Naive B cell (primary cell): ENCODE measurements around the gene CCDC13. TPM values are rescaled to one million over a fixed set of nuclear protein-coding genes. Genes with fewer than 3 reads are reported as not detected.
A peak's percentile ranks its signal among the peaks of the same experiment; 100 is the strongest.

Source experiments
- ATAC-seq, 2 donors: fragments of 150-1000 bp; cut with Tn5 transposase; 2 replicates each; pipeline ENCODE4 v1.10.0; 2021; ENCODE audit warnings: low read depth in 2 of 2, mild to moderate bottlenecking in 2 of 2, moderate library complexity in 2 of 2
- DNase-seq: peaks from one replicate; pipeline ENCODE4 v3.0.0; 2022
- H3K27ac Mint-ChIP-seq, 6 donors: one replicate each; pipeline ENCODE4 v1.8.0; 2020 to 2022; ENCODE audit warnings: mild to moderate bottlenecking in 6 of 6, mixed read lengths in 6 of 6, moderate library complexity in 5 of 6, inconsistent platforms in 2 of 6
- H3K27me3 Mint-ChIP-seq, 3 donors: one replicate each; pipeline ENCODE4 v1.8.0; 2021 to 2022; ENCODE audit warnings: mixed read lengths in 3 of 3, mild to moderate bottlenecking in 1 of 3
- H3K36me3 Mint-ChIP-seq, 2 donors: one replicate each; pipeline ENCODE4 v1.8.0; 2020 to 2022; ENCODE audit warnings: mixed read lengths in 2 of 2, inconsistent platforms in 1 of 2, mild to moderate bottlenecking in 1 of 2
- H3K4me1 Mint-ChIP-seq, 3 donors: one replicate each; pipeline ENCODE4 v1.8.0; 2020 to 2022; ENCODE audit warnings: mixed read lengths in 3 of 3, inconsistent platforms in 1 of 3, mild to moderate bottlenecking in 1 of 3, moderate library complexity in 1 of 3
- H3K4me3 Mint-ChIP-seq, 8 donors: one replicate each; pipeline ENCODE4 v1.8.0; 2020 to 2022; ENCODE audit warnings: mild to moderate bottlenecking in 8 of 8, mixed read lengths in 8 of 8, moderate library complexity in 8 of 8, inconsistent platforms in 2 of 8
- H3K9me3 Mint-ChIP-seq, 7 donors: one replicate each; pipeline ENCODE4 v1.8.0; 2020 to 2022; ENCODE audit warnings: mixed read lengths in 7 of 7, mild to moderate bottlenecking in 5 of 7, inconsistent platforms in 2 of 7, moderate library complexity in 1 of 7
- polyA plus RNA-seq, 6 donors: library from polyadenylated mRNA; unstranded; fragments of 300-500 nt; fragmentation: Illumina TruSeq; gene quantifications; one replicate each; pipeline ENCODE4 v1.2.3, GENCODE V29; 2021; ENCODE audit warnings: low read depth in 6 of 6

Gene CCDC13
- polyA plus RNA-seq, 6 donors from 2014 or later = 0.39 to 1.2 (median 0.56) TPM; not detected in 1

- Mint-ChIP-seq H3K27me3 (peaks cover 0 to 11% (median 7%) of the 10 kb centered on the region in 3 donors), H3K4me3 (no peak overlapping the region), H3K36me3 (no peaks in the 10 kb centered on the region), H3K27ac (peak overlapping the region in 1 of 6 donors; percentile 9), H3K9me3 (no peaks in the 10 kb centered on the region), H3K4me1 (no peaks in the 10 kb centered on the region)
- no peak for ATAC-seq
- no peak for DNase-seq
These were observed 16.3 kb downstream of the CCDC13 start for GRCh38 chr3:42756681-42757213.

- ATAC-seq (peak in 1 of 2 donors; percentile 42), DNase-seq (no peak)
- no peaks in the 10 kb centered on the region for H3K9me3 Mint-ChIP-seq
- no peak overlapping the region for H3K4me3 Mint-ChIP-seq
- peaks cover 0 to 11% (median 7%) of the 10 kb centered on the region in 3 donors for H3K27me3 Mint-ChIP-seq
- H3K36me3 Mint-ChIP-seq = no peaks in the 10 kb centered on the region
- H3K4me1 Mint-ChIP-seq = no peaks in the 10 kb centered on the region
- H3K27ac Mint-ChIP-seq = no peak overlapping the region
These were observed 17.1 kb downstream of the CCDC13 start for GRCh38 chr3:42755681-42756578.

GRCh38 chr3:42753757-42754156 is 19.3 kb downstream of the CCDC13 start:
- ATAC-seq = no peak
- Mint-ChIP-seq H3K9me3 (no peaks in the 10 kb centered on the region), H3K4me3 (no peak overlapping the region), H3K36me3 (no peaks in the 10 kb centered on the region), H3K4me1 (peaks cover 0 to 6% (median 3%) of the 10 kb centered on the region in 3 donors), H3K27me3 (peaks cover 0 to 9% (median 7%) of the 10 kb centered on the region in 3 donors), H3K27ac (no peak overlapping the region)
- DNase-seq = no peak

GRCh38 chr3:42752961-42753360 is 20.1 kb downstream of the CCDC13 start:
- Mint-ChIP-seq H3K27ac (peak overlapping the region in 1 of 6 donors; percentile 17), H3K27me3 (peaks cover 0 to under 1% (median 0%) of the 10 kb centered on the region in 3 donors), H3K4me1 (peaks cover 0 to 6% (median 3%) of the 10 kb centered on the region in 3 donors), H3K9me3 (no peaks in the 10 kb centered on the region), H3K36me3 (no peaks in the 10 kb centered on the region), H3K4me3 (no peak overlapping the region)
- ATAC-seq = no peak
- no peak for DNase-seq

- H3K27me3 Mint-ChIP-seq = no peaks in the 10 kb centered on the region
- no peaks in the 10 kb centered on the region for H3K9me3 Mint-ChIP-seq
- ATAC-seq (no peak), DNase-seq (no peak)
- no peak overlapping the region for H3K27ac Mint-ChIP-seq
- no peaks in the 10 kb centered on the region for H3K36me3 Mint-ChIP-seq
- H3K4me3 Mint-ChIP-seq = no peak overlapping the region
- H3K4me1 Mint-ChIP-seq = peaks cover 0 to 6% (median 3%) of the 10 kb centered on the region in 3 donors
These were observed 20.6 kb downstream of the CCDC13 start for GRCh38 chr3:42752441-42752840.

GRCh38 chr3:42751609-42752008 is 21.4 kb downstream of the CCDC13 start:
- no peak for ATAC-seq
- H3K27me3 Mint-ChIP-seq = no peaks in the 10 kb centered on the region
- DNase-seq = no peak
- H3K4me1 Mint-ChIP-seq = peaks cover 0 to 6% (median 3%) of the 10 kb centered on the region in 3 donors
- H3K27ac Mint-ChIP-seq = peak overlapping the region in 2 of 6 donors; percentile 56 to 61
- no peaks in the 10 kb centered on the region for H3K36me3 Mint-ChIP-seq
- no peaks in the 10 kb centered on the region for H3K9me3 Mint-ChIP-seq
- H3K4me3 Mint-ChIP-seq = no peak overlapping the region

- no peak for ATAC-seq
These were observed 22.2 kb downstream of the CCDC13 start for GRCh38 chr3:42750834-42751233.

GRCh38 chr3:42749753-42750231 is 23.3 kb downstream of the CCDC13 start:
- Mint-ChIP-seq H3K4me1 (peaks cover 0 to 6% (median 3%) of the 10 kb centered on the region in 3 donors), H3K4me3 (no peak overlapping the region), H3K27me3 (no peaks in the 10 kb centered on the region), H3K36me3 (no peaks in the 10 kb centered on the region), H3K27ac (peak overlapping the region in 3 of 6 donors; percentile 9 to 69 (median 42)), H3K9me3 (no peaks in the 10 kb centered on the region)
- DNase-seq (no peak), ATAC-seq (peak in 1 of 2 donors; percentile 32)

More at GRCh38 chr3:42750834-42751233, 22.2 kb downstream of the CCDC13 start:
- Mint-ChIP-seq H3K36me3 (no peaks in the 10 kb centered on the region), H3K27ac (no peak overlapping the region), H3K4me3 (no peak overlapping the region), H3K9me3 (no peaks in the 10 kb centered on the region), H3K27me3 (no peaks in the 10 kb centered on the region), H3K4me1 (peaks cover 0 to 6% (median 3%) of the 10 kb centered on the region in 3 donors)
- no peak for DNase-seq

- DNase-seq = no peak
- no peaks in the 10 kb centered on the region for H3K9me3 Mint-ChIP-seq
- no peak for ATAC-seq
- H3K4me1 Mint-ChIP-seq = peaks cover 3 to 6% (median 3%) of the 10 kb centered on the region in 3 donors
- H3K27me3 Mint-ChIP-seq = no peaks in the 10 kb centered on the region
- no peaks in the 10 kb centered on the region for H3K36me3 Mint-ChIP-seq
- no peak overlapping the region for H3K4me3 Mint-ChIP-seq
- no peak overlapping the region for H3K27ac Mint-ChIP-seq
These were observed 23.9 kb downstream of the CCDC13 start for GRCh38 chr3:42749025-42749752.

GRCh38 chr3:42747581-42747980 is 25.5 kb downstream of the CCDC13 start:
- Mint-ChIP-seq H3K4me1 (peaks cover 3 to 6% (median 3%) of the 10 kb centered on the region in 3 donors), H3K4me3 (no peak overlapping the region), H3K9me3 (no peaks in the 10 kb centered on the region), H3K36me3 (no peaks in the 10 kb centered on the region), H3K27me3 (no peaks in the 10 kb centered on the region), H3K27ac (no peak overlapping the region)
- no peak for ATAC-seq
- no peak for DNase-seq

- Mint-ChIP-seq H3K9me3 (no peaks in the 10 kb centered on the region), H3K4me3 (no peak overlapping the region), H3K4me1 (peaks cover 3 to 6% (median 3%) of the 10 kb centered on the region in 3 donors), H3K27ac (peak overlapping the region in 1 of 6 donors; percentile 72), H3K27me3 (no peaks in the 10 kb centered on the region), H3K36me3 (no peaks in the 10 kb centered on the region)
- ATAC-seq (no peak), DNase-seq (no peak)
These were observed 26.3 kb downstream of the CCDC13 start for GRCh38 chr3:42746455-42747450.

GRCh38 chr3:42745776-42746454 is 27.1 kb downstream of the CCDC13 start:
- ATAC-seq = no peak
- Mint-ChIP-seq H3K9me3 (no peaks in the 10 kb centered on the region), H3K27me3 (no peaks in the 10 kb centered on the region), H3K27ac (peak overlapping the region in 1 of 6 donors; percentile 72), H3K4me3 (no peak overlapping the region), H3K4me1 (peaks cover 3 to 6% (median 3%) of the 10 kb centered on the region in 3 donors), H3K36me3 (no peaks in the 10 kb centered on the region)
- DNase-seq = no peak
